Upper lobe of left lung (tissue), 4 donors: ENCODE results near the gene DIP2A.

Source experiments
- CTCF ChIP-seq, 6 experiments: fragments of 450-650 bp in 4 of 6; fragments of 200-600 bp in 2 of 6; sonication (generic) in 2 of 6; IDR thresholded peaks; one replicate each; pipeline ENCODE4 v1.5.1; 2016 to 2019; ENCODE audit warnings: antibody characterized with exemption in 6 of 6
- EP300 ChIP-seq, 4 donors: sonication (generic); formaldehyde crosslinking; IDR thresholded peaks; one replicate each; pipeline ENCODE4 v1.5.1; 2017; ENCODE audit warnings: antibody characterized with exemption in 4 of 4, control low read depth in 2 of 4
- POLR2A ChIP-seq, 4 donors: fragments of 450-650 bp; IDR thresholded peaks; one replicate each; pipeline ENCODE4 v1.5.1; 2016 to 2017; ENCODE audit warnings: antibody characterized with exemption in 4 of 4, mild to moderate bottlenecking in 2 of 4
- POLR2AphosphoS5 ChIP-seq, 2 donors: sonication (generic); formaldehyde crosslinking; IDR thresholded peaks; one replicate each; pipeline ENCODE4 v1.5.1; 2017; ENCODE audit warnings: antibody characterized with exemption in 2 of 2

- TF ChIP-seq POLR2A (IDR thresholded peaks at IDR 0.05) (no peak), CTCF (IDR thresholded peaks at IDR 0.05) (no peak), EP300 (IDR thresholded peaks at IDR 0.05) (no peak), POLR2AphosphoS5 (IDR thresholded peaks at IDR 0.05) (no peak)
Measured at GRCh38 chr21:46413365-46413696, 45.4 kb upstream of the DIP2A start.
